ENCODE results near the gene AARS1. TPM values are rescaled to one million over a fixed set of nuclear protein-coding genes. Genes with fewer than 3 reads are reported as not detected.
"Not testable (repeated sequence)": the region's sequence is repeated elsewhere in the genome, so short reads cannot be mapped to it uniquely, and the experiment has no call there.

AARS1 gene
- total and polyA plus RNA-seq, 7 donors: 19.8 to 80.0 (median 58.1) TPM

DNA sequence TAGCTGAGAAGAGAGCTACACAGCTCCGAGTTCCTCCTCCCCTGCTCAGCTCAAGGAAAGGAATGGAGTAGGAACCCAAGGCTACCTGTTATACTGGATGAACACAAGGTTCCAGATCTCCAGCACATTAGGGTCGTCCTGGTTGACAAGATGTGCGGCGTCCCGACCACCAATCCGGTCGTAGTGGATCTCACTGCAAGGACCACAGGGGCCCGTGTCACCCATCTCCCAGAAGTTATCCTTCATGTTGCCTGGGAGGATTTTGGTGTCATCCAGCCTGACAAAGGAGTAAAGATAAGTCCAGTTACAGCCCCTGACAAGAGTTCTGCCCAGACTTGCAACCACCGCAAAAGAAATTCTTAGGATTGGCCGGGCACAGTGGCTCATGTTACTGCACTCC is 17.6 kb downstream of the AARS1 start:
- 95 to 97% methylated on average over 10 of the region's 10 CpGs for WGBS, 2 donors
- peaks cover 56 to 100% (median 76%) of the 10 kb centered on the region in 4 donors for H3K36me3 ChIP-seq
- DNase-seq: no peak

DNA sequence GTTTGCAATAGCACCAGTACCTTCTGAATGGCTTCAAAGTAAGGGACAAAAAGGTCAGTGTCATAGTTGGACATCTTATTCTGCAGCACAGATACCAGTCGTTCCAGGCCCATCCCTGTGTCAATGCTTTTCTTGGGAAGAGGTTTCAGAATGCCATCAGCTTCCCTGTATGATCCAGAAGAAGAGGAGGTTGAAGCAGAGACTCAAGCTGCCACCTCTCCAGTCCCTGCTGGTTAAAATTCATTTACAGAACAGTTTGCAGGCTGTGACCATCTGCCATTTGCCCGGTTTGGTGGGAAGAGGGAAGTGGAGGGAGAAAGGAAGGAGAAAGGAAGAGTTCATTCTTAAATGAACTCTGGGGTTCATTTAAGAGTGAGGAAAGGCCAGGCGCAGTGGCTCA is 19.1 kb downstream of the AARS1 start:
- TF ChIP-seq POLR2A (IDR thresholded peaks at IDR 0.05) (no peak), EP300 (IDR thresholded peaks at IDR 0.05) (no peak), POLR2AphosphoS5 (IDR thresholded peaks at IDR 0.05) (no peak)
- TF ChIP-seq, protein P1, sequence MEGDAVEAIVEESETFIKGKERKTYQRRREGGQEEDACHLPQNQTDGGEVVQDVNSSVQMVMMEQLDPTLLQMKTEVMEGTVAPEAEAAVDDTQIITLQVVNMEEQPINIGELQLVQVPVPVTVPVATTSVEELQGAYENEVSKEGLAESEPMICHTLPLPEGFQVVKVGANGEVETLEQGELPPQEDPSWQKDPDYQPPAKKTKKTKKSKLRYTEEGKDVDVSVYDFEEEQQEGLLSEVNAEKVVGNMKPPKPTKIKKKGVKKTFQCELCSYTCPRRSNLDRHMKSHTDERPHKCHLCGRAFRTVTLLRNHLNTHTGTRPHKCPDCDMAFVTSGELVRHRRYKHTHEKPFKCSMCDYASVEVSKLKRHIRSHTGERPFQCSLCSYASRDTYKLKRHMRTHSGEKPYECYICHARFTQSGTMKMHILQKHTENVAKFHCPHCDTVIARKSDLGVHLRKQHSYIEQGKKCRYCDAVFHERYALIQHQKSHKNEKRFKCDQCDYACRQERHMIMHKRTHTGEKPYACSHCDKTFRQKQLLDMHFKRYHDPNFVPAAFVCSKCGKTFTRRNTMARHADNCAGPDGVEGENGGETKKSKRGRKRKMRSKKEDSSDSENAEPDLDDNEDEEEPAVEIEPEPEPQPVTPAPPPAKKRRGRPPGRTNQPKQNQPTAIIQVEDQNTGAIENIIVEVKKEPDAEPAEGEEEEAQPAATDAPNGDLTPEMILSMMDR (IDR thresholded peaks at IDR 0.05): no peak
- no peak overlapping the region for H3K27ac ChIP-seq
- no peaks in the 10 kb centered on the region for H3K9me3 ChIP-seq
- peak; percentile 30 for DNase-seq
- no peaks in the 10 kb centered on the region for H3K4me1 ChIP-seq
- 92 to 93% methylated on average over 3 of the region's 3 CpGs for WGBS, 2 donors
- no peak overlapping the region for H3K4me3 ChIP-seq
- intact Hi-C loops (cut with DNase I): loop anchor here (10.0 kb wide), 1 partner anchor 275 kb away; no protein-coding TSS in a partner anchor
- no peaks in the 10 kb centered on the region for H3K27me3 ChIP-seq
- peaks cover 56 to 100% (median 77%) of the 10 kb centered on the region in 4 donors for H3K36me3 ChIP-seq

More for the DNA sequence above, 17.6 kb downstream of the AARS1 start:
- H3K9me3 ChIP-seq: no peaks in the 10 kb centered on the region
- peaks cover 0 to 8% (median 2%) of the 10 kb centered on the region in 4 donors for H3K4me1 ChIP-seq
- TF ChIP-seq EP300 (IDR thresholded peaks at IDR 0.05): no peak
- TF ChIP-seq POLR2AphosphoS5 (IDR thresholded peaks at IDR 0.05): no peak
- TF ChIP-seq, protein P1 (IDR thresholded peaks at IDR 0.05): no peak
- no peak for TF ChIP-seq POLR2A (IDR thresholded peaks at IDR 0.05)
- H3K27ac ChIP-seq: no peak overlapping the region
- intact Hi-C loops (cut with DNase I): loop anchor here (10.0 kb wide), 1 partner anchor 273 kb away; no protein-coding TSS in a partner anchor
- H3K4me3 ChIP-seq: no peak overlapping the region
- no peaks in the 10 kb centered on the region for H3K27me3 ChIP-seq

DNA sequence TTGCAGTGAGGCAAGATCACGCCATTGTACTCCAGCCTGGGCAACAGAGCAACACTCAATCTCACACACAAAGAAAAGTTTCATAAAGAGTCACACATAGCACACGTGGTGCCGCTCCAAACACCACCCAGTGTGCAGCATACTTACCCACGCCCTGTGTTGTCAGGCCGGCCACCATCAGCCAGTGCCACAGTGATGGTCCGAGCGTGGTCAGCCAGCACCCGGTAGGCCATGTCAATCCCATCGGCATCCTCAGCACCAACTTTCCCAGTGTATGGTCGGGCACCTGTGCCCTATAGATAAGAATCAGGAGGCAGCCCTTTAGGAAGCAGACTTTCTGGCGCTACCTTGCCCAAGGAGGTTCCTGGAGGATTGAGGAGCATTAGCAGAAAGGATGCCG is 19.8 kb downstream of the AARS1 start:
- TF ChIP-seq POLR2AphosphoS5 (IDR thresholded peaks at IDR 0.05) (no peak), POLR2A (IDR thresholded peaks at IDR 0.05) (no peak), EP300 (IDR thresholded peaks at IDR 0.05) (no peak)
- TF ChIP-seq, protein P1 (IDR thresholded peaks at IDR 0.05): no peak
- intact Hi-C loops (cut with DNase I): no loop called here
- Histone ChIP-seq H3K27me3 (no peaks in the 10 kb centered on the region), H3K4me3 (no peak overlapping the region), H3K9me3 (no peaks in the 10 kb centered on the region), H3K27ac (no peak overlapping the region), H3K4me1 (no peaks in the 10 kb centered on the region), H3K36me3 (peaks cover 56 to 100% (median 78%) of the 10 kb centered on the region in 4 donors)
- DNase-seq: peak; percentile 28
- 91 to 96% methylated on average over 12 of the region's 12 CpGs for WGBS, 2 donors

DNA sequence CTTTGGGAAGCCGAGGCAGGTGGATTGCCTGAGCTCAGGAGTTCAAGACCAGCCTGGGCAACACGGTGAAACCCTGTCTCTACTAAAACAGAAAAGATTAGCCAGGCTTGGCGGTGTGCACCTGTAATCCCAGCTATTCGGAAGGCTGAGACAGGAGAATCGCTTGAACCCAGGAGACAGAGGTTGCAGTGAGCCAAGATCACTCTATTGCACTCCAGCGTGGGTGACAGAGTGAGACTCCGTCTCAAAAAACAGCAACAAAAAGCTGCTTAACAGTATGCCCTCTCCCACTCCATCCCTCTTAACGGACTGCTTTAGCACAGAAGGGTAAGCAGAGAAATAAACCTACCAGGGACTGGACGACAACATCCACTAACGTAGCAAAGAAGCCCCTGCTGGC is 21.4 kb downstream of the AARS1 start:
- 94 to 96% methylated on average over 10 of the region's 10 CpGs for WGBS, 2 donors
- DNase-seq: peak; percentile 37
- H3K27me3 ChIP-seq; H3K27ac ChIP-seq; H3K4me3 ChIP-seq; intact Hi-C loops (cut with DNase I); H3K4me1 ChIP-seq; H3K9me3 ChIP-seq: not testable (repeated sequence)
- peaks cover 70 to 100% (median 88%) of the 10 kb centered on the region in 4 donors for H3K36me3 ChIP-seq

DNA sequence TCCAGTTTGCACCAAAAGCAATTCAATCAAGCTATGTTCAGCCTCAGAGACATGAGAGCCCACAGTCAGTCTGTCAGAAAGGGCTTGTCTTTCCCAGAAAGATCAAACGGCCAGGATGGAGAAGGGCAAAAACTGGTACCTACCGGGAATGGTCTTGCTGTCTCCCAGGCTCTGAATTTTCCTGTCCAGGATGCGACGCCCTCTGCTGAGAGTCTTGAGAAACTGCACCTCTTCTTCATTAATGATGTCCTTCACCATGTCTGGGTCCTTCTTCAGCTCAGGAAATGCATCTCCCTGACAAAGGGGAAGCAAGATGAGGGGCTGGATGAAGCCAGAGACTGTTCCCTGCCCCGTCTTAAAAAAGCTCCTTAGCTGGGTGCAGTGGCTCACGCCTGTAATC is 21.8 kb downstream of the AARS1 start:
- peak; percentile 33 for DNase-seq
- H3K36me3 ChIP-seq: peaks cover 73 to 100% (median 90%) of the 10 kb centered on the region in 4 donors

DNA sequence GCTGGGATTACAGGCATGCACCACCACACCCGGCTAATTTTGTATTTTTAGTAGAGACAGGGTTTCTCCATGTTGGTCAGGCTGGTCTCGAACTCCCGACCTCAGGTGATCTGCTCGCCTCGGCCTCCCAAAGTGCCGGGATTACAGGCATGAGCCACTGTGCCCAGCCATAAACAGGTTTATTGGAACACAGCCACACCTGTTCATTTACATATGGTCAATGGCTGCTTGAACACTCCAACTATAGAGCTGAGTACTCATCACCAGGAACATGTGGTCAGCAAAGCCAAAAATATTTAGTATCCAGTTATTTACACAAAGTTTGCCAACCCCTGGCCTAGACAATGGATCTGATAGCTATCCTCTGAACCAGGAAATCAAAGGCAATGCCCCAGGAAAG is 29.4 kb downstream of the AARS1 start:
- intact Hi-C loops (cut with DNase I): loop anchor here (10.0 kb wide), 1 partner anchor 95 kb away; no protein-coding TSS in a partner anchor
- WGBS, 2 donors: 57 to 84% methylated on average over 5 to 6 of the region's 6 CpGs
- peak; percentile 25 for DNase-seq

More for the DNA sequence above, 21.8 kb downstream of the AARS1 start:
- no peaks in the 10 kb centered on the region for H3K27me3 ChIP-seq
- WGBS, 2 donors: 34 to 56% methylated on average over 6 of the region's 6 CpGs
- intact Hi-C loops (cut with DNase I): no loop called here
- no peaks in the 10 kb centered on the region for H3K9me3 ChIP-seq
- no peak overlapping the region for H3K27ac ChIP-seq
- H3K4me3 ChIP-seq: no peak overlapping the region
- TF ChIP-seq POLR2A (IDR thresholded peaks at IDR 0.05): no peak
- TF ChIP-seq, protein P1 (IDR thresholded peaks at IDR 0.05): peak in 3 of 4 experiments; percentile 27 to 42 (median 35)
- no peaks in the 10 kb centered on the region for H3K4me1 ChIP-seq

More for the DNA sequence above, 29.4 kb downstream of the AARS1 start:
- not testable (repeated sequence) for H3K4me1 ChIP-seq, H3K4me3 ChIP-seq, H3K9me3 ChIP-seq, H3K27me3 ChIP-seq, H3K27ac ChIP-seq
- peaks cover 66 to 100% (median 93%) of the 10 kb centered on the region in 4 donors for H3K36me3 ChIP-seq

All from sigmoid colon (tissue), 7 donors.